T-cell (primary cell): ENCODE results near the gene KRT75. TPM values are rescaled to one million over a fixed set of nuclear protein-coding genes. Genes with fewer than 3 reads are reported as not detected.

Experiments used
- ATAC-seq, 4 experiments: fragments of 200-7000 bp in 3 of 4; fragments of 150-1000 bp in 1 of 4; cut with Tn5 transposase; replicated peaks in 1 of 4; 1 replicate in 3 of 4; 2 replicates in 1 of 4; pipeline ENCODE4 v1.10.0; 2021; ENCODE audit warnings: moderate library complexity in 3 of 4, mild to moderate bottlenecking in 2 of 4, moderate number of reproducible peaks in 1 of 4
- CTCF ChIA-PET, 2 donors: fragments of 300-600 bp; sonication (Branson Sonifier 250); formaldehyde crosslinking; loops; one replicate each; lab custom pipeline; 2022; ENCODE audit warnings: antibody characterized with exemption in 2 of 2; lab: Charles Lee
- POLR2A ChIA-PET, 2 donors: fragments of 300-600 bp; sonication (Branson Sonifier 250); formaldehyde crosslinking; loops; one replicate each; lab custom pipeline; 2022; ENCODE audit warnings: antibody characterized with exemption in 2 of 2; lab: Charles Lee
- DNase-seq, 35 experiments: peaks; one replicate each; pipeline versions ENCODE4 v3.0.0 to v3.0.0-alpha.2; 2013 to 2023
- H3K27ac ChIP-seq: one replicate; pipeline ENCODE4 v1.5.1; 2013; ENCODE audit warnings: low read length
- H3K27me3 ChIP-seq, 2 experiments: replicated peaks in 1 of 2; 1 replicate in 1 of 2; 2 replicates in 1 of 2; pipeline versions ENCODE4 v1.6.1 to v1.7.0; 2013; ENCODE audit warnings: low read length in 1 of 2, mixed read lengths in 1 of 2; ENCODE audit not compliant: control insufficient read depth in 2 of 2, insufficient read depth in 2 of 2; ENCODE audit errors: extremely low read depth in 1 of 2
- H3K36me3 ChIP-seq, 2 donors: 1 replicate in 1 of 2; 2 replicates in 1 of 2; pipeline versions ENCODE4 v1.6.1 to v1.7.0; 2013; ENCODE audit warnings: low read length in 1 of 2; ENCODE audit not compliant: control insufficient read depth in 2 of 2, insufficient read depth in 1 of 2; ENCODE audit errors: extremely low read depth in 1 of 2
- H3K4me1 ChIP-seq, 2 experiments: 1 replicate in 1 of 2; 2 replicates in 1 of 2; pipeline versions ENCODE4 v1.6.1 to v1.7.0; 2013; ENCODE audit warnings: low read length in 2 of 2, mixed read lengths in 1 of 2; ENCODE audit not compliant: insufficient read depth in 2 of 2, control insufficient read depth in 1 of 2; ENCODE audit errors: extremely low read depth in 1 of 2
- H3K4me3 ChIP-seq, 2 donors: 1 replicate in 1 of 2; 2 replicates in 1 of 2; pipeline versions ENCODE4 v1.5.1 to v1.7.0; 2013; ENCODE audit warnings: mild to moderate bottlenecking in 2 of 2, low read length in 1 of 2, moderate library complexity in 1 of 2; ENCODE audit not compliant: control insufficient read depth in 1 of 2; ENCODE audit errors: extremely low read depth in 1 of 2
- H3K9me3 ChIP-seq: 2 replicates; pipeline ENCODE4 v1.7.0; 2013
- H3K27ac Mint-ChIP-seq, 2 donors: one replicate each; pipeline ENCODE4 v1.8.0; 2020 to 2021; ENCODE audit warnings: mild to moderate bottlenecking in 2 of 2, mixed read lengths in 2 of 2
- H3K27me3 Mint-ChIP-seq, 2 donors: one replicate each; pipeline ENCODE4 v1.8.0; 2021 to 2022; ENCODE audit warnings: mixed read lengths in 2 of 2
- H3K36me3 Mint-ChIP-seq: one replicate; pipeline ENCODE4 v1.8.0; 2021; ENCODE audit warnings: mixed read lengths
- H3K4me1 Mint-ChIP-seq, 3 donors: one replicate each; pipeline ENCODE4 v1.8.0; 2020 to 2022; ENCODE audit warnings: mixed read lengths in 3 of 3, mild to moderate bottlenecking in 1 of 3
- H3K4me3 Mint-ChIP-seq, 3 donors: one replicate each; pipeline ENCODE4 v1.8.0; 2020 to 2022; ENCODE audit warnings: mild to moderate bottlenecking in 3 of 3, mixed read lengths in 3 of 3, moderate library complexity in 3 of 3
- H3K9me3 Mint-ChIP-seq, 3 donors: one replicate each; pipeline ENCODE4 v1.8.0; 2020 to 2022; ENCODE audit warnings: mixed read lengths in 3 of 3
- WGBS: methylation state at CpG from one replicate; pipeline ENCODE4 v1.1.5; 2013; ENCODE audit warnings: missing lambda C conversion rate; ENCODE audit not compliant: insufficient coverage; 5-methylcytosine and 5-hydroxymethylcytosine counted together
- total RNA-seq, 35 experiments: library from RNA in 6 of 35; stranded (reverse) in 6 of 35; fragments of 120-200 nt in 1 of 35; gene quantifications; one replicate each; pipeline versions ENCODE4 v1.2.1 to v1.2.4 and lab custom pipeline; 2013 to 2026

Gene KRT75
- total RNA-seq (not detected), total RNA-seq (lab: John Stamatoyannopoulos, UW) (0 reads per million in 29 experiments)
- total RNA-seq (2013) = not detected

- H3K4me3 Mint-ChIP-seq = no peak within 1 kb of the TSS
- peaks cover 37 to 52% of the 10 kb centered on the region in 2 donors for H3K27me3 Mint-ChIP-seq
- H3K36me3 Mint-ChIP-seq = no peaks in the 10 kb centered on the region
- ChIA-PET CTCF (interaction anchor here in 1 of 2 donors (0.6 kb wide), 1 partner anchor 144 kb away, joined by 3 read pairs; no protein-coding TSS in a partner anchor), POLR2A (no interaction called here)
- H3K9me3 Mint-ChIP-seq = no peaks in the 10 kb centered on the region
- peaks cover 2 to 24% of the 10 kb centered on the region in 2 experiments for H3K27me3 ChIP-seq
- ATAC-seq (no peak), DNase-seq (no peak)
- H3K4me1 Mint-ChIP-seq = no peaks in the 10 kb centered on the region
- H3K4me3 ChIP-seq = no peak within 1 kb of the TSS
- H3K27ac ChIP-seq = no peak within 1 kb of the TSS
- no peaks in the 10 kb centered on the region for H3K4me1 ChIP-seq
- H3K9me3 ChIP-seq = no peaks in the 10 kb centered on the region
- 73% methylated on average over 12 of the region's 20 CpGs for WGBS
- H3K27ac Mint-ChIP-seq = no peak within 1 kb of the TSS
- no peaks in the 10 kb centered on the region for H3K36me3 ChIP-seq
These were observed at the start of gene KRT75 for GRCh38 chr12:52434081-52434733. TSS of gene KRT75 (minus strand) at chr12:52434371. CDS start at chr12:52434304, 67 bp downstream.

GRCh38 chr12:52480073-52480472 lies 45.9 kb upstream of the KRT75 start:
- Histone ChIP-seq H3K4me3 (no peak overlapping the region), H3K36me3 (no peaks in the 10 kb centered on the region), H3K27me3 (no peaks in the 10 kb centered on the region), H3K9me3 (peaks cover 2% of the 10 kb centered on the region), H3K4me1 (no peaks in the 10 kb centered on the region), H3K27ac (no peak overlapping the region)
- ChIA-PET POLR2A (no interaction called here), CTCF (no interaction called here)
- Mint-ChIP-seq H3K9me3 (peaks cover 4 to 9% (median 8%) of the 10 kb centered on the region in 3 donors), H3K4me3 (no peak overlapping the region), H3K27ac (no peak overlapping the region), H3K36me3 (no peaks in the 10 kb centered on the region), H3K27me3 (peaks cover 32 to 33% of the 10 kb centered on the region in 2 donors), H3K4me1 (no peaks in the 10 kb centered on the region)
- DNase-seq = no peak
- 47% methylated on average over 2 of the region's 3 CpGs for WGBS
- no peak for ATAC-seq

- Histone ChIP-seq H3K4me3 (no peak overlapping the region), H3K36me3 (no peaks in the 10 kb centered on the region), H3K27ac (no peak overlapping the region), H3K9me3 (no peaks in the 10 kb centered on the region), H3K27me3 (peaks cover 2 to 3% of the 10 kb centered on the region in 2 experiments), H3K4me1 (no peaks in the 10 kb centered on the region)
- ATAC-seq (no peak), DNase-seq (no peak)
- POLR2A ChIA-PET = no interaction called here
- WGBS = no CpG with 5 or more reads among the region's 2 CpGs
- H3K27ac Mint-ChIP-seq = no peak overlapping the region
- CTCF ChIA-PET = no interaction called here
- no peaks in the 10 kb centered on the region for H3K4me1 Mint-ChIP-seq
- H3K9me3 Mint-ChIP-seq = no peaks in the 10 kb centered on the region
- no peak overlapping the region for H3K4me3 Mint-ChIP-seq
- H3K36me3 Mint-ChIP-seq = no peaks in the 10 kb centered on the region
- peaks cover 11% of the 10 kb centered on the region in 2 donors for H3K27me3 Mint-ChIP-seq
These were observed 43.5 kb upstream of the KRT75 start for GRCh38 chr12:52477651-52478050.

GRCh38 chr12:52474212-52474611 lies 40.0 kb upstream of the KRT75 start:
- H3K4me3 ChIP-seq = no peak overlapping the region
- H3K36me3 Mint-ChIP-seq = no peaks in the 10 kb centered on the region
- H3K27ac ChIP-seq = no peak overlapping the region
- no peak overlapping the region for H3K4me3 Mint-ChIP-seq
- WGBS = no CpG with 5 or more reads among the region's 2 CpGs
- no peaks in the 10 kb centered on the region for H3K4me1 ChIP-seq
- no peak overlapping the region for H3K27ac Mint-ChIP-seq
- H3K4me1 Mint-ChIP-seq = no peaks in the 10 kb centered on the region
- ChIA-PET CTCF (no interaction called here), POLR2A (no interaction called here)
- DNase-seq = no peak
- peaks cover 5 to 8% of the 10 kb centered on the region in 2 donors for H3K27me3 Mint-ChIP-seq
- no peak for ATAC-seq
- peaks cover 2 to 4% of the 10 kb centered on the region in 2 experiments for H3K27me3 ChIP-seq
- H3K9me3 Mint-ChIP-seq = no peaks in the 10 kb centered on the region
- no peaks in the 10 kb centered on the region for H3K36me3 ChIP-seq
- H3K9me3 ChIP-seq = no peaks in the 10 kb centered on the region

- H3K4me3 Mint-ChIP-seq = no peak within 1 kb of the TSS
- H3K9me3 Mint-ChIP-seq = no peaks in the 10 kb centered on the region
- peaks cover 5 to 10% of the 10 kb centered on the region in 2 donors for H3K27me3 Mint-ChIP-seq
- ATAC-seq (no peak), DNase-seq (no peak)
- no peaks in the 10 kb centered on the region for H3K36me3 Mint-ChIP-seq
- no peak within 1 kb of the TSS for H3K27ac ChIP-seq
- H3K27me3 ChIP-seq = peaks cover 2 to 6% of the 10 kb centered on the region in 2 experiments
- WGBS = 70% methylated on average over 4 of the region's 4 CpGs
- H3K4me1 Mint-ChIP-seq = no peaks in the 10 kb centered on the region
- POLR2A ChIA-PET = no interaction called here
- CTCF ChIA-PET = no interaction called here
- H3K36me3 ChIP-seq = no peaks in the 10 kb centered on the region
- no peak within 1 kb of the TSS for H3K27ac Mint-ChIP-seq
- no peaks in the 10 kb centered on the region for H3K9me3 ChIP-seq
- no peak within 1 kb of the TSS for H3K4me3 ChIP-seq
- no peaks in the 10 kb centered on the region for H3K4me1 ChIP-seq
These were observed 39.6 kb upstream of the KRT75 start, which contains the start of gene KRT6C for GRCh38 chr12:52473768-52474167. TSS of gene KRT6C (minus strand) at chr12:52473805. CDS start at chr12:52473737, 68 bp downstream.

- Histone ChIP-seq H3K9me3 (no peaks in the 10 kb centered on the region), H3K36me3 (no peaks in the 10 kb centered on the region), H3K4me3 (no peak overlapping the region), H3K4me1 (no peaks in the 10 kb centered on the region), H3K27me3 (peaks cover 4 to 6% of the 10 kb centered on the region in 2 experiments), H3K27ac (no peak overlapping the region)
- H3K9me3 Mint-ChIP-seq = no peaks in the 10 kb centered on the region
- POLR2A ChIA-PET = no interaction called here
- no peak for ATAC-seq
- CTCF ChIA-PET = no interaction called here
- no peaks in the 10 kb centered on the region for H3K4me1 Mint-ChIP-seq
- no peaks in the 10 kb centered on the region for H3K36me3 Mint-ChIP-seq
- WGBS = 100% methylated on average over 1 of the region's 4 CpGs
- no peak overlapping the region for H3K4me3 Mint-ChIP-seq
- no peak overlapping the region for H3K27ac Mint-ChIP-seq
- no peak for DNase-seq
- H3K27me3 Mint-ChIP-seq = peaks cover 11 to 21% of the 10 kb centered on the region in 2 donors
These were observed 35.7 kb upstream of the KRT75 start for GRCh38 chr12:52469853-52470252.
